HL-60 (cell line): ENCODE results near the gene CAMK1D.

Source experiments
- DNase-seq, 2 experiments: peaks; one replicate each; pipeline ENCODE4 v3.0.0-alpha.2; 2010 to 2020; ENCODE audit warnings: low read depth in 1 of 2, low spot score in 1 of 2
- H3K27ac ChIP-seq: fragments of 250-450 bp; sonication (Bioruptor Pico); replicated peaks from 2 replicates; pipeline ENCODE4 v1.5.1; 2020; ENCODE audit warnings: mild to moderate bottlenecking, moderate library complexity
- H3K27me3 ChIP-seq: fragments of 250-450 bp; sonication (Bioruptor Pico); 2 replicates; pipeline ENCODE4 v1.5.1; 2021; ENCODE audit warnings: mild to moderate bottlenecking, moderate library complexity; ENCODE audit not compliant: insufficient read depth, poor library complexity, severe bottlenecking
- H3K4me3 ChIP-seq: replicated peaks from 2 replicates; pipeline ENCODE4 v1.5.1; 2011; ENCODE audit warnings: mild to moderate bottlenecking, control low read depth, low read length; ENCODE audit not compliant: insufficient read depth
- CTCF ChIP-seq: IDR thresholded peaks from one replicate; pipeline ENCODE4 v1.5.1; 2011; ENCODE audit warnings: low read length, control low read depth, inconsistent platforms; ENCODE audit not compliant: insufficient read depth
- GABPA ChIP-seq: IDR thresholded peaks from 2 replicates; pipeline ENCODE4 v1.6.1; 2012; ENCODE audit warnings: low read depth
- POLR2AphosphoS5 ChIP-seq: IDR thresholded peaks from 2 replicates; pipeline ENCODE4 v1.6.1; 2012; ENCODE audit warnings: low read depth
- REST ChIP-seq: IDR thresholded peaks from 2 replicates; pipeline ENCODE4 v1.6.1; 2012; ENCODE audit warnings: low read depth; ENCODE audit not compliant: insufficient replicate concordance
- SPI1 ChIP-seq: IDR thresholded peaks from 2 replicates; pipeline ENCODE4 v1.6.1; 2012; ENCODE audit warnings: low read depth, mild to moderate bottlenecking, borderline replicate concordance

The CAMK1D gene

GRCh38 chr10:12397941-12398340 is 48.6 kb downstream of the CAMK1D start:
- TF ChIP-seq GABPA (no peak), POLR2AphosphoS5 (no peak), SPI1 (no peak), REST (no peak), CTCF (no peak)
- Histone ChIP-seq H3K27me3 (no peaks in the 10 kb centered on the region), H3K4me3 (no peak overlapping the region), H3K27ac (no peak overlapping the region)
- no peak for DNase-seq

- DNase-seq, result no peak
These were observed 51.1 kb downstream of the CAMK1D start for GRCh38 chr10:12400266-12400931.

More at GRCh38 chr10:12400266-12400931, 51.1 kb downstream of the CAMK1D start:
- no peak overlapping the region for H3K27ac ChIP-seq
- H3K27me3 ChIP-seq, result no peaks in the 10 kb centered on the region
- TF ChIP-seq POLR2AphosphoS5 (no peak), SPI1 (no peak), CTCF (no peak), REST (no peak), GABPA (no peak)
- H3K4me3 ChIP-seq, result no peak overlapping the region
